ENCODE data around the gene SPOPL. TPM values are rescaled to one million over a fixed set of nuclear protein-coding genes. Genes with fewer than 3 reads are reported as not detected.
"Not testable (repeated sequence)": the region's sequence is repeated elsewhere in the genome, so short reads cannot be mapped to it uniquely, and the experiment has no call there.

Gene SPOPL
- total and polyA plus RNA-seq, 2 donors (not counting 1 experiment from before 2014, with no cell fraction given) = 14.0 to 53.6 TPM

DNA sequence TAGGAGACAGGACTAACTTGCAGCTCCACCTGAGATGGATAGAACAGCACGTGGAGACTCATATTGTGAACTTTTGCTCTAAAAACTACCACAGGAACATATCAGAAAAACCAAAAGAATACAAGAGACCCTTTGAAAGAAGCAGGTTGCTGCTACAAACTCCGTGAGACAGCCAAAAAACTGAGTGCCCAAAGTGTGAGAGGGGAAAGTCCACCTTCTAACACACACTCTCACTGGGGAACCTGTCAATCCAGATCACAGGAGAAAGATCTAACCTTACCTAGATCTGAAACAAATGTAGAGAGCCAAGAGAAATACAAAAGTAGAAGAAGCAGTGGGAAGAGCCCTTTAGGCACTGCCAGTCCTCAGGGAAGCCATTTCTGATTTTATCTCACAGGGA, 46.3 kb upstream of the SPOPL start:
- H3K79me2 ChIP-seq (ENCODE audit: control insufficient read depth, insufficient read depth, low read length) = peaks cover 4% of the 10 kb centered on the region
- POLR2A ChIA-PET = no interaction called here
- peaks cover 6% of the 10 kb centered on the region for H3K9me3 Mint-ChIP-seq (ENCODE audit: insufficient read depth)

DNA sequence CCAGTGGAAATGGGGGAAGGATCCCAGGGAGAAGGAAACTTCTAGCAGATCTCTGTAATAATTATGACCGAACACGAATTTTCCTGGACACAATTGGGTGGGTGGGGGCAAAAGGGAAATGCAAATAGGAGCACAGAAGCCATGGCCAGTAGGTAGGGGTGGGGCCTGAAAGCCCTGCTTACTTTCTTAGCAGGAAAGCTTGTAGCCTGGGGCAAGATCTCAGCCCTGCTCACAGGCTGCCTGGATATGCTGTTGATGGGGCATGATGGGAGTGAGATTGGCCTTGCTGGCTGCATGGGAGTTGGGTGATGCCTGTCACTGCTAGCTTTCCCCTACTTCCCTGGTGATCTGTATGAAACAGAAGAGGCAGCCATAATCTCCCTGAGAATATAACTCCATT, 45.9 kb upstream of the SPOPL start:
- Histone ChIP-seq H3K79me2 (ENCODE audit: control insufficient read depth, insufficient read depth, low read length) (peaks cover 4% of the 10 kb centered on the region), H3K4me1 (ENCODE audit: control insufficient read depth in 2 of 2, insufficient read depth in 2 of 2, low read length in 2 of 2) (no peaks in the 10 kb centered on the region), H3K9me3 (ENCODE audit: control extremely low read depth in 1 of 3, control insufficient read depth in 2 of 3, insufficient read depth in 1 of 3, low read length in 2 of 3) (peaks cover 0 to 1% (median 0%) of the 10 kb centered on the region in 3 donors), H3K4me3 (ENCODE audit: control extremely low read depth in 1 of 5, extremely low read depth in 1 of 5, insufficient read depth in 1 of 5, low read depth in 2 of 5, low read length in 4 of 5) (no peak overlapping the region), H3K36me3 (replicated peaks in 1 of 2; ENCODE audit: control extremely low read depth in 1 of 2, control insufficient read depth in 1 of 2, extremely low read depth in 1 of 2, insufficient read depth in 2 of 2, low read length in 1 of 2) (no peaks in the 10 kb centered on the region), H3K9ac (ENCODE audit: low read length) (no peak overlapping the region), H4K20me1 (ENCODE audit: control insufficient read depth, insufficient read depth, low read length, poor library complexity, severe bottlenecking) (no peaks in the 10 kb centered on the region), H3K27ac (ENCODE audit: low read length in 2 of 2) (no peak overlapping the region), H3K27me3 (replicated peaks in 1 of 4; ENCODE audit: control extremely low read depth in 1 of 4, control insufficient read depth in 3 of 4, insufficient read depth in 4 of 4, low read length in 3 of 4) (no peaks in the 10 kb centered on the region), H3K4me2 (replicated peaks; ENCODE audit: low read depth, low read length, poor library complexity, severe bottlenecking) (no peak overlapping the region), H2AFZ (ENCODE audit: insufficient read depth, low read depth, low read length, poor library complexity, severe bottlenecking) (no peak overlapping the region)
- CTCF ChIA-PET = no interaction called here
- Mint-ChIP-seq H3K27me3 (no peaks in the 10 kb centered on the region), H3K4me1 (no peaks in the 10 kb centered on the region), H3K9me3 (ENCODE audit: insufficient read depth) (peaks cover 8% of the 10 kb centered on the region), H3K4me3 (no peak overlapping the region), H3K27ac (no peak overlapping the region)
- TF ChIP-seq, protein P1, sequence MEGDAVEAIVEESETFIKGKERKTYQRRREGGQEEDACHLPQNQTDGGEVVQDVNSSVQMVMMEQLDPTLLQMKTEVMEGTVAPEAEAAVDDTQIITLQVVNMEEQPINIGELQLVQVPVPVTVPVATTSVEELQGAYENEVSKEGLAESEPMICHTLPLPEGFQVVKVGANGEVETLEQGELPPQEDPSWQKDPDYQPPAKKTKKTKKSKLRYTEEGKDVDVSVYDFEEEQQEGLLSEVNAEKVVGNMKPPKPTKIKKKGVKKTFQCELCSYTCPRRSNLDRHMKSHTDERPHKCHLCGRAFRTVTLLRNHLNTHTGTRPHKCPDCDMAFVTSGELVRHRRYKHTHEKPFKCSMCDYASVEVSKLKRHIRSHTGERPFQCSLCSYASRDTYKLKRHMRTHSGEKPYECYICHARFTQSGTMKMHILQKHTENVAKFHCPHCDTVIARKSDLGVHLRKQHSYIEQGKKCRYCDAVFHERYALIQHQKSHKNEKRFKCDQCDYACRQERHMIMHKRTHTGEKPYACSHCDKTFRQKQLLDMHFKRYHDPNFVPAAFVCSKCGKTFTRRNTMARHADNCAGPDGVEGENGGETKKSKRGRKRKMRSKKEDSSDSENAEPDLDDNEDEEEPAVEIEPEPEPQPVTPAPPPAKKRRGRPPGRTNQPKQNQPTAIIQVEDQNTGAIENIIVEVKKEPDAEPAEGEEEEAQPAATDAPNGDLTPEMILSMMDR (IDR thresholded peaks at IDR 0.05) = no peak
- TF ChIP-seq EZH2 (IDR thresholded peaks at IDR 0.05; ENCODE audit: borderline replicate concordance, insufficient read depth, low read depth, low read length, poor library complexity, severe bottlenecking) = no peak
- ATAC-seq (ENCODE audit: low read depth) = no peak
- intact Hi-C loops (cut with micrococcal nuclease) = no loop called here
- 100% methylated on average over 2 of the region's 2 CpGs for WGBS (ENCODE audit: insufficient coverage)
- no peak for DNase-seq
- POLR2A ChIA-PET = no interaction called here

More for the DNA sequence above, 46.3 kb upstream of the SPOPL start:
- Mint-ChIP-seq H3K27me3 (no peaks in the 10 kb centered on the region), H3K4me3 (no peak overlapping the region), H3K27ac (no peak overlapping the region), H3K4me1 (no peaks in the 10 kb centered on the region)
- H3K36me3 ChIP-seq (replicated peaks in 1 of 2; ENCODE audit: control extremely low read depth in 1 of 2, control insufficient read depth in 1 of 2, extremely low read depth in 1 of 2, insufficient read depth in 2 of 2, low read length in 1 of 2) = no peaks in the 10 kb centered on the region
- TF ChIP-seq EZH2 (IDR thresholded peaks at IDR 0.05; ENCODE audit: borderline replicate concordance, insufficient read depth, low read depth, low read length, poor library complexity, severe bottlenecking) = no peak
- TF ChIP-seq, protein P1 (IDR thresholded peaks at IDR 0.05) = no peak
- intact Hi-C loops (cut with micrococcal nuclease) = no loop called here
- no peaks in the 10 kb centered on the region for H3K27me3 ChIP-seq (replicated peaks in 1 of 4; ENCODE audit: control extremely low read depth in 1 of 4, control insufficient read depth in 3 of 4, insufficient read depth in 4 of 4, low read length in 3 of 4)
- H3K9me3 ChIP-seq (ENCODE audit: control extremely low read depth in 1 of 3, control insufficient read depth in 2 of 3, insufficient read depth in 1 of 3, low read length in 2 of 3) = peaks cover 0 to 1% (median 0%) of the 10 kb centered on the region in 3 donors
- no peak overlapping the region for H2AFZ ChIP-seq (ENCODE audit: insufficient read depth, low read depth, low read length, poor library complexity, severe bottlenecking)
- no peak overlapping the region for H3K27ac ChIP-seq (ENCODE audit: low read length in 2 of 2)
- CTCF ChIA-PET = no interaction called here
- DNase-seq (no peak), ATAC-seq (ENCODE audit: low read depth) (no peak)
- H4K20me1 ChIP-seq (ENCODE audit: control insufficient read depth, insufficient read depth, low read length, poor library complexity, severe bottlenecking) = no peaks in the 10 kb centered on the region
- H3K4me2 ChIP-seq (replicated peaks; ENCODE audit: low read depth, low read length, poor library complexity, severe bottlenecking) = no peak overlapping the region
- no peaks in the 10 kb centered on the region for H3K4me1 ChIP-seq (ENCODE audit: control insufficient read depth in 2 of 2, insufficient read depth in 2 of 2, low read length in 2 of 2)
- H3K4me3 ChIP-seq (ENCODE audit: control extremely low read depth in 1 of 5, extremely low read depth in 1 of 5, insufficient read depth in 1 of 5, low read depth in 2 of 5, low read length in 4 of 5) = no peak overlapping the region
- no peak overlapping the region for H3K9ac ChIP-seq (ENCODE audit: low read length)
- 50% methylated on average over 1 of the region's 2 CpGs for WGBS (ENCODE audit: insufficient coverage)

DNA sequence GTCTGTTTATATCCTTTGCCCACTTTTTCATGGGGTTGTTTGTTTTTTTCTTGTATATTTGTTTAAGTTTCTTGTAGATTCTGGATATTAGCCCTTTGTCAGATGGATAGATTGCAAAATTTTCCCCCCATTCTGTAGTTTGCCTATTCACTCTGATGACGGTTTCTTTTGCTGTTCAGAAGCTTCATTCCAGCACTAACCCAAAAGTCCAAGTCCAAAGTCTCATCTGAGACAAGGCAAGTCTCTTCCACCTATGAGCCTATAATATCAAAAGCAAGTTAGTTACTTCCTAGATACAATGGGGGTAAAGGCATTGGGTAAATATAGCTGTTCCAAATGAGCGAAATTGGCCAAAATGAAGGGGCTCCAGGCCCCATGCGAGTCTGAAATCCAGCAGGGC, 38.9 kb upstream of the SPOPL start:
- H3K4me1 Mint-ChIP-seq; H3K27me3 ChIP-seq (replicated peaks in 1 of 4; ENCODE audit: control extremely low read depth in 1 of 4, control insufficient read depth in 3 of 4, insufficient read depth in 4 of 4, low read length in 3 of 4); POLR2A ChIA-PET; H3K36me3 ChIP-seq (replicated peaks in 1 of 2; ENCODE audit: control extremely low read depth in 1 of 2, control insufficient read depth in 1 of 2, extremely low read depth in 1 of 2, insufficient read depth in 2 of 2, low read length in 1 of 2); H3K4me1 ChIP-seq (ENCODE audit: control insufficient read depth in 2 of 2, insufficient read depth in 2 of 2, low read length in 2 of 2); H3K27ac Mint-ChIP-seq; DNase-seq; H3K79me2 ChIP-seq (ENCODE audit: control insufficient read depth, insufficient read depth, low read length); H3K4me3 ChIP-seq (ENCODE audit: control extremely low read depth in 1 of 5, extremely low read depth in 1 of 5, insufficient read depth in 1 of 5, low read depth in 2 of 5, low read length in 4 of 5); H3K9me3 ChIP-seq (ENCODE audit: control extremely low read depth in 1 of 3, control insufficient read depth in 2 of 3, insufficient read depth in 1 of 3, low read length in 2 of 3); H3K4me3 Mint-ChIP-seq; H4K20me1 ChIP-seq (ENCODE audit: control insufficient read depth, insufficient read depth, low read length, poor library complexity, severe bottlenecking); ATAC-seq (ENCODE audit: low read depth); H2AFZ ChIP-seq (ENCODE audit: insufficient read depth, low read depth, low read length, poor library complexity, severe bottlenecking); H3K27ac ChIP-seq (ENCODE audit: low read length in 2 of 2); intact Hi-C loops (cut with micrococcal nuclease); H3K9ac ChIP-seq (ENCODE audit: low read length); H3K4me2 ChIP-seq (replicated peaks; ENCODE audit: low read depth, low read length, poor library complexity, severe bottlenecking); H3K27me3 Mint-ChIP-seq: not testable (repeated sequence)
- peaks cover 15% of the 10 kb centered on the region for H3K9me3 Mint-ChIP-seq (ENCODE audit: insufficient read depth)
- CTCF ChIA-PET = interaction anchor here (1.0 kb wide), 1 partner anchor 9 kb away, joined by 3 read pairs; no protein-coding TSS in a partner anchor
- no CpG with 5 or more reads among the region's 3 CpGs for WGBS (ENCODE audit: insufficient coverage)

Measured in B cell (primary cell).